HUES64 (cell line): ENCODE data around the gene CNTNAP1.
"Not testable (repeated sequence)": the region's sequence is repeated elsewhere in the genome, so short reads cannot be mapped to it uniquely, and the experiment has no call there.

Experiments
- H3K27ac ChIP-seq: 2 replicates; pipeline ENCODE4 v1.7.0; 2013; ENCODE audit warnings: low read depth, low read length, inconsistent platforms
- H3K27me3 ChIP-seq: 2 replicates; pipeline ENCODE4 v1.6.1; 2013; ENCODE audit warnings: mild to moderate bottlenecking, low read length; ENCODE audit not compliant: insufficient read depth
- H3K36me3 ChIP-seq: 2 replicates; pipeline ENCODE4 v1.6.1; 2013; ENCODE audit warnings: mild to moderate bottlenecking, low read length; ENCODE audit not compliant: insufficient read depth
- H3K4me1 ChIP-seq: 2 replicates; pipeline ENCODE4 v1.6.1; 2013; ENCODE audit warnings: mild to moderate bottlenecking, low read length, moderate library complexity; ENCODE audit not compliant: insufficient read depth
- H3K4me3 ChIP-seq: 2 replicates; pipeline ENCODE4 v1.5.1; 2013; ENCODE audit warnings: mild to moderate bottlenecking, low read length, moderate library complexity
- H3K9ac ChIP-seq: 2 replicates; pipeline ENCODE4 v1.6.1; 2013; ENCODE audit warnings: mild to moderate bottlenecking, low read depth, low read length
- H3K9me3 ChIP-seq: 2 replicates; pipeline ENCODE4 v1.6.1; 2013; ENCODE audit warnings: low read depth, low read length; ENCODE audit not compliant: insufficient read depth
- WGBS: fragments of 150-250, 120-280 bp; methylation state at CpG from one replicate; pipeline ENCODE4 v1.1.7; 2013; ENCODE audit warnings: missing lambda C conversion rate; 5-methylcytosine and 5-hydroxymethylcytosine counted together

Gene CNTNAP1

GRCh38 chr17:42708588-42708987 is 26.3 kb downstream of the CNTNAP1 start:
- Histone ChIP-seq H3K4me3 (no peak overlapping the region), H3K36me3 (peaks cover 87% of the 10 kb centered on the region), H3K27ac (no peak overlapping the region), H3K9ac (no peak overlapping the region), H3K9me3 (no peaks in the 10 kb centered on the region), H3K27me3 (no peaks in the 10 kb centered on the region), H3K4me1 (no peaks in the 10 kb centered on the region)
- WGBS: 88% methylated on average over 3 of the region's 3 CpGs

- Histone ChIP-seq H3K36me3 (peaks cover 83% of the 10 kb centered on the region), H3K27ac (no peak overlapping the region), H3K4me3 (no peak overlapping the region), H3K4me1 (no peaks in the 10 kb centered on the region), H3K9ac (no peak overlapping the region), H3K27me3 (no peaks in the 10 kb centered on the region), H3K9me3 (no peaks in the 10 kb centered on the region)
- WGBS: 97% methylated on average over 2 of the region's 2 CpGs
Observed at GRCh38 chr17:42709561-42709960, 27.2 kb downstream of the CNTNAP1 start.

GRCh38 chr17:42720996-42721583 is 38.8 kb downstream of the CNTNAP1 start:
- Histone ChIP-seq H3K36me3 (peaks cover 75% of the 10 kb centered on the region), H3K9me3 (no peaks in the 10 kb centered on the region), H3K27ac (no peak overlapping the region), H3K27me3 (no peaks in the 10 kb centered on the region), H3K4me3 (no peak overlapping the region), H3K9ac (no peak overlapping the region), H3K4me1 (no peaks in the 10 kb centered on the region)
- WGBS: 85% methylated on average over 1 of the region's 2 CpGs

- H3K27ac ChIP-seq: no peak overlapping the region
- H3K9me3 ChIP-seq: no peaks in the 10 kb centered on the region
- H3K4me1 ChIP-seq: no peaks in the 10 kb centered on the region
- H3K27me3 ChIP-seq: no peaks in the 10 kb centered on the region
- H3K9ac ChIP-seq: no peak overlapping the region
- H3K4me3 ChIP-seq: no peak overlapping the region
- peaks cover 61% of the 10 kb centered on the region for H3K36me3 ChIP-seq
- WGBS: 96% methylated on average over 3 of the region's 3 CpGs
Observed at GRCh38 chr17:42723636-42724035, 41.3 kb downstream of the CNTNAP1 start.

GRCh38 chr17:42725143-42725542 is 42.8 kb downstream of the CNTNAP1 start:
- Histone ChIP-seq H3K4me1 (no peaks in the 10 kb centered on the region), H3K9ac (no peak overlapping the region), H3K36me3 (peaks cover 52% of the 10 kb centered on the region), H3K27me3 (no peaks in the 10 kb centered on the region), H3K4me3 (no peak overlapping the region), H3K9me3 (no peaks in the 10 kb centered on the region), H3K27ac (no peak overlapping the region)
- 98% methylated on average over 6 of the region's 6 CpGs for WGBS

- Histone ChIP-seq H3K9me3 (peaks cover 3% of the 10 kb centered on the region; the same call in 1 of the 2 replicates), H3K4me1 (peaks cover 14% of the 10 kb centered on the region), H3K4me3 (no peak overlapping the region), H3K27me3 (peaks cover 8% of the 10 kb centered on the region), H3K9ac (no peak overlapping the region), H3K36me3 (no peaks in the 10 kb centered on the region), H3K27ac (no peak overlapping the region)
- WGBS: no CpG with 5 or more reads among the region's 1 CpG
Observed at GRCh38 chr17:42740699-42741098, 58.4 kb downstream of the CNTNAP1 start.

GRCh38 chr17:42742916-42743315 is 60.6 kb downstream of the CNTNAP1 start:
- 96% methylated on average over 11 of the region's 11 CpGs for WGBS
- not testable (repeated sequence) for H3K9me3 ChIP-seq, H3K27ac ChIP-seq, H3K9ac ChIP-seq, H3K36me3 ChIP-seq, H3K4me3 ChIP-seq
- H3K27me3 ChIP-seq: peaks cover 17% of the 10 kb centered on the region
- H3K4me1 ChIP-seq: peaks cover 15% of the 10 kb centered on the region

GRCh38 chr17:42743595-42744282 is 61.4 kb downstream of the CNTNAP1 start:
- Histone ChIP-seq H3K27ac (peak overlapping the region; percentile 84; the same call in 1 of the 2 replicates), H3K4me3 (peak overlapping the region; percentile 69), H3K36me3 (no peaks in the 10 kb centered on the region), H3K4me1 (peaks cover 23% of the 10 kb centered on the region), H3K9ac (peak overlapping the region; percentile 75), H3K27me3 (peaks cover 17% of the 10 kb centered on the region), H3K9me3 (peaks cover 3% of the 10 kb centered on the region; the same call in 1 of the 2 replicates)
- 69% methylated on average over 10 of the region's 10 CpGs for WGBS

- 3% methylated on average over 30 of the region's 32 CpGs for WGBS
- peak overlapping the region; percentile 75 for H3K9ac ChIP-seq
- H3K4me3 ChIP-seq: peak overlapping the region; percentile 69
- H3K9me3 ChIP-seq: peaks cover 3% of the 10 kb centered on the region; the same call in 1 of the 2 replicates
- H3K27ac ChIP-seq: peak overlapping the region; percentile 84; the same call in 1 of the 2 replicates
- peaks cover 29% of the 10 kb centered on the region for H3K4me1 ChIP-seq
- H3K27me3 ChIP-seq: peaks cover 17% of the 10 kb centered on the region
- no peaks in the 10 kb centered on the region for H3K36me3 ChIP-seq
Observed at GRCh38 chr17:42744283-42744805, 62.0 kb downstream of the CNTNAP1 start.

GRCh38 chr17:42744806-42745617 is 62.7 kb downstream of the CNTNAP1 start, which contains the start of gene EZH1:
Gene EZH1, minus strand, starts transcription at chr17:42745040. Its CDS starts 16,099 bp downstream, at chr17:42728941.
- H3K9ac ChIP-seq: peak within 1 kb of the TSS; percentile 75
- H3K36me3 ChIP-seq: no peaks in the 10 kb centered on the region
- H3K9me3 ChIP-seq: peaks cover 3% of the 10 kb centered on the region; the same call in 1 of the 2 replicates
- WGBS: 8% methylated on average over 50 of the region's 50 CpGs
- peak within 1 kb of the TSS; percentile 84; the same call in 1 of the 2 replicates for H3K27ac ChIP-seq
- H3K27me3 ChIP-seq: peaks cover 17% of the 10 kb centered on the region
- H3K4me3 ChIP-seq: peak within 1 kb of the TSS; percentile 69
- peaks cover 32% of the 10 kb centered on the region for H3K4me1 ChIP-seq
